ENCODE data around the gene PI4K2B.
A peak's percentile ranks its signal among the peaks of the same experiment; 100 is the strongest.
"Not testable (repeated sequence)": the region's sequence is repeated elsewhere in the genome, so short reads cannot be mapped to it uniquely, and the experiment has no call there.

The PI4K2B gene

GRCh38 chr4:25306518-25307057 is 72.8 kb downstream of the PI4K2B start:
- no peak for DNase-seq (ENCODE audit: low read depth)

- no peak for DNase-seq (ENCODE audit: low read depth)
Observed at GRCh38 chr4:25307596-25307995, 73.8 kb downstream of the PI4K2B start.

DNA sequence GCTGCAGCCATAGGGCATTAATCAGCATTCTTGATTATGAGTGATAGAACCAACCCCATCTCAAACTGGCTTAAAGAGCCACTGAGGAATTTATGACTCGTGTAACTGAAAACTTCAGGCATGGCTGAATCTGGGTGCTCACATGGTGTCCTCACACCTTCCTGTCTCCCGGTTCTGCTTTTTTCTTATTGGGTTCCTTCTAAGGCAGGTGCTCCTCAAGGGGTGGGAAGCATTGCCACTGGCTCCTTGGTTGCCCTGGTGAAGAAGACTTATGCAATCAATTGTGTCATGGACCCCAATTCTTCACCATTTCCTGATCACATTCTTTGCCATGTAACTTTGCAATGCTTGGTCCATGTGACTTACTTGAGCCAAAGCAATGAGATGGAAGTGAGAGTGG is 74.5 kb downstream of the PI4K2B start:
- no peak for DNase-seq (ENCODE audit: low read depth)

- no peak for DNase-seq (ENCODE audit: low read depth)
Observed at GRCh38 chr4:25308761-25309160, 74.9 kb downstream of the PI4K2B start.

GRCh38 chr4:25310066-25310802 is 76.4 kb downstream of the PI4K2B start:
- no peak for DNase-seq (ENCODE audit: low read depth)

DNA sequence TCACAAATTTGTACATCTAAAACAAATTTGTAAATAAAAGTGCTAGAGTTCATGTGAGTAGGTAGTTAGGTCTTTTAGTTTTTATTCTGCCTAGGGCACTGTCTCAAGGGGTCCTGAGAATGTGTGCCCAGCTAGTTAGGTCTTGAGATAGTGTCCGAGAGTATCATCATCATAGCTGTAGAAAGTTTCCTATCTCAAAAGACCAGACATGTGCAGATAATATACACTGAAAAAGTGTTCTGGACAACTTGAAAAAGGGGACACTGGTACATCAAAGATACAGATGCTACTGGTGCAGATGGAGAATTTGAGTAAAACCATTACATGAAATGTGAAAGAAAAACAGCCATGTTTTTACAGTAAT is 77.0 kb downstream of the PI4K2B start:
- DNase-seq (ENCODE audit: low read depth), result no peak

DNA sequence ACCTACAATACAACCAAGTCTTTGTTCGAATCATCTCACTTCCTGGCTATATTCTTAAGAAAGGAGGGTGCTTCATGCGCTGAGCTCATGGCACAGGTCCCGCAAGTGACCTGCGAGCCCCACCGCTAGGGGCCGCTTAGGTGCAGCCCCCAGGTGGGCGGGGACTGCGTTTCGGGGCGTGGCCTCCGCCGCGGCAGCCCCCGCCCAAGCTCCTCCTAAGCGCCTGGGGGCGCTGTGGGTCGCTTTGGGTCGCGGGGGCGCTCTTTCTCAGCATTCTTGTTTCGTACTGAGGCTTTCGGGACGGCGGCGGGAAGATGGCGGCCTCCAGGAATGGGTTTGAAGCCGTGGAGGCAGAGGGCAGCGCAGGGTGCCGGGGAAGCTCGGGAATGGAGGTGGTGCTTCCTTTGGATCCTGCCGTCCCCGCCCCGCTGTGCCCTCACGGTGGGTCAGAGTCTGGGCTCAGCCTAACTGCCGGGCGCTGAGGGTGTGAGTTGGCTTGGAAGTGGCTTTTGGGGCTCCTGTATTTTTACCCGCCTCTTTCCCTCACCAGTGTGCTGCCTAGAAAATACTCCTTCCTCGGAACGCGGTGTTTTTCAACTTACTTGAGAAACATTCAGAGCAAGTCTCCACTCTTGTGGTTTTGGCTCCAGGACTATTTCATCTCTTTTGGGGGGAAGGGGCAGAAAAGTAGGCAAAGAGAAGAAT is 78.8 kb downstream of the PI4K2B start, which contains the start of gene ZCCHC4:
ZCCHC4 (plus strand) TSS at position 279 of the 705 bp plus-strand sequence; CDS start at position 315, 36 bp downstream.
- DNase-seq (ENCODE audit: low read depth), result peak; percentile 86

- no peak for DNase-seq (ENCODE audit: low read depth)
Observed at GRCh38 chr4:25313201-25313895, 79.5 kb downstream of the PI4K2B start.

DNA sequence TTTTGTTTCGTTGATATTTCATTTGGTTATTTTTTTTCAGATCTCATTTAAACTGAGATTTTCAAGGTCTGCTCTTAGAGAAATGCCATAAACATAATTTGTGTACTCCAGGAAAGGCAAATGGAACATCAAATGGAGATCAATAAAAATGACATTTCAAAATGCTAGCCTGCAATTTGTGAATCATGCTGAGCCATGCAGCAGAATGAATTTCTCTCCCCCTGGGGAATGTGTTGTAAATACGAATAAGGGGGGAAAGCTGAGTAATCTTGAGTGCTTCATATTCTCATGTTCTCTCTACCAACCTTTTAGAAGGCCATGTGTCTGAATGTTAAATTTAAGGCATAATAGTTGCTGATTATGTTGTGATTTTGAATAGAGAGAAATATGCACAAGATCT is 86.5 kb downstream of the PI4K2B start:
- no peak for DNase-seq (ENCODE audit: low read depth)

- no peak for DNase-seq (ENCODE audit: low read depth)
Observed at GRCh38 chr4:25320773-25321172, 86.9 kb downstream of the PI4K2B start.

- DNase-seq (ENCODE audit: low read depth), result no peak
Observed at GRCh38 chr4:25321703-25322102, 87.9 kb downstream of the PI4K2B start.

- DNase-seq (ENCODE audit: low read depth), result not testable (repeated sequence)
Observed at GRCh38 chr4:25328463-25328862, 94.6 kb downstream of the PI4K2B start.

All from activated gamma-delta T cell treated with anti-CD3 and anti-CD28 coated beads, Interleukin-2, amount 50 U/mL, for 16 hours (primary cell).